NCI-H1417 (cell line): ENCODE results near the gene RAB4A.
A peak's percentile ranks its signal among the peaks of the same experiment; 100 is the strongest.

Experiments
- DNase-seq, 3 experiments: peaks; one replicate each; lab custom pipeline; 2025; lab: John Stamatoyannopoulos, UW

Gene RAB4A, protein sequence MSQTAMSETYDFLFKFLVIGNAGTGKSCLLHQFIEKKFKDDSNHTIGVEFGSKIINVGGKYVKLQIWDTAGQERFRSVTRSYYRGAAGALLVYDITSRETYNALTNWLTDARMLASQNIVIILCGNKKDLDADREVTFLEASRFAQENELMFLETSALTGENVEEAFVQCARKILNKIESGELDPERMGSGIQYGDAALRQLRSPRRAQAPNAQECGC

DNA sequence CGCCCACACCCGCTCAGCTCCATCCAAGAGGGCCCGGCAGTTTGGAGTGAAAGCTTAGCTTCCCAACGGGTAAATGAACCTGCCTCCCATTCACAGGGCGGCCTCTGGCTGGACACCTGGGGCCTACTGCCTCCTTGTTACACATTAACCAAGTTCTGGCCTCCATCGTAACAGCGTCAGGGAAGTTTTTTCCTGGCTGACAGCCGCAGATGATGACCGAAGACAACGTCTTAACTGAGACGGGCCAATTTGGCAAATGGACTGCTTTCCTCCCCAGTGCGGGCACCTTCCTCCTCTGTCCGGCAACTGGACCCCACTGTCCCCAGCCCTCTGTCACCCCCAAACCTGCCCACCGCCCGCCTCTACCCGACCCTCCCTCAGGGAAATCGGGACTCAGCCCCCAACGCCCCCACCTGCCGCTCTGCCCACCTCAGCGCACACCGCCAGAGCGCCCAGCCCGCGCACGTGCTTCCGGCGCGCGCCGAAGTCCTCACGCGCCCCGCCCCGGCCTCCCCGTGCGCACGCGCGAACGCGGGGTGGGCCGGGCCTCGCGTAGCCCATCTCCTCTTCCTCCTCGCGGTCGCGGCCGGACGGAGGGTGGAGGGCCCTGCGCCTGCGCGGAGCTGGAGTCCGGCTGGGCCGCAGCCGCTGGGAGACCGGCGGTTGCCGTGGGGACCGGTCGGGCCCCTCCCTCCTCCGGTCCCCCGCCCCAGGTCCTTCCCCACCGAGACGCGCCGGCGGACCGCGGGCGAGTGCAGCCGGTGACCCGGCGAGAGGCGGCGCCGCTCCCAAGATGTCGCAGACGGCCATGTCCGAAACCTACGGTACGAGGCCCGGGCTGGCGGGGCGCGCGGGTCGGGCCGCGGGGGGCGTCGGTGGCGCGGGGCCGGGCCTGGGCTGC is at the start of gene RAB4A:
RAB4A (plus strand) TSS at position 565 of the 901 bp plus-strand sequence; CDS start at position 794, 229 bp downstream.
- DNase-seq = peak; percentile 66 to 97 (median 96)

DNA sequence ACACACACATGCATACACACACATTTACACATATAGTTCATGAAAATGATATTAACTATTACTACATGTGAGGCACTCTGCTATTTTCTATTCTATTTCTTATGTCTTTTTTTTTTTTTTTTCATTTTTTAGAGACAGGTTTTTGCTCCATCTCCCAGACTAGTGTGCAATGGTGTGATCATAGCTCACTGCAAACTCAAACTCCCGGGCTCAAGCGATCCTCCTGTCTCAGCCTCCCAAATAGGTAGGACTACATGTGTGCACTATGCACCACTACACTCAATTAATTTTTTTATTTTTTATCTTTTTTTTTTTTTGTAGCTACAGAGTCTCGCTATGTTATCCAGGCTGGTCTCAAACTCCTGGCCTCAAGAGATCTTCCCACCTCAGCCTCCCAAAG is 48.8 kb upstream of the RAB4A start:
- no peak for DNase-seq

DNA sequence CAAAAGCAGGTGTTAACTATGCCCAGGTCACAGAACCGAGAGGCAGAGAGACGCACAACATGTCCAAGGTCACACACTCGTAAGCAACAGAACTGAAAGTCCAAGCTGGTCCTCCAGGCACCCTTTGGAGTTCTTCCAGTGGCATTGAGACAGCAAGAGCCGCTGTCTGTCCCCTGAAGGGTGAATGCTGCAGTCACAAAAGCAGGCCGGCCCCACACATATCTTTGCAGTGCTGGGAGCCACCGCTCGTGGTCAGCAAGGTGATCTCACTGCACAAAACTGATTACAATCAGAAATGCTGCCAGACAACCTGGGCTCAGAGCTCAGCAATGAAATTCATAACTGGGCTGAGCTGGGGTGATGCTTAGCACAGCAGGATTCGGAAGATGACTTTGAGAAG is 47.4 kb upstream of the RAB4A start:
- no peak for DNase-seq

DNA sequence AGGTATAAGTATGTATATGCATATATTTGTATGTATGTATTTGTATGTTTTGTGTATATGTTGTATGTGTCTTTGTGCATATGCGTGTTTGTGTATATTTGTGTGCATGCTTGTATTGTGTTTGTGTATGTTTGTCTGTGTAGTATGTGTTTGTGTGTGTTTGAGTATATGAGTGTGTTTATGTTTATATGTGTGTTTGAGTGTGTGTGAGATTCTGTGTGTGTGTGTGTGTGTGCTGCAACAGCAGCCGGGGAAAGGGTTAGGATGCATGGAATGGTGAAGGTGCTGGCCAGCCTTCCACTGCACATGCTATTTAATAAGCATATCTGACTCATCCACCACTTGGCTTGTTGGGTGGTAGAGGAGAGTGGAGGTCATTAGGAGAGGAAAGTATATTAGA is 46.6 kb upstream of the RAB4A start:
- no peak for DNase-seq

DNA sequence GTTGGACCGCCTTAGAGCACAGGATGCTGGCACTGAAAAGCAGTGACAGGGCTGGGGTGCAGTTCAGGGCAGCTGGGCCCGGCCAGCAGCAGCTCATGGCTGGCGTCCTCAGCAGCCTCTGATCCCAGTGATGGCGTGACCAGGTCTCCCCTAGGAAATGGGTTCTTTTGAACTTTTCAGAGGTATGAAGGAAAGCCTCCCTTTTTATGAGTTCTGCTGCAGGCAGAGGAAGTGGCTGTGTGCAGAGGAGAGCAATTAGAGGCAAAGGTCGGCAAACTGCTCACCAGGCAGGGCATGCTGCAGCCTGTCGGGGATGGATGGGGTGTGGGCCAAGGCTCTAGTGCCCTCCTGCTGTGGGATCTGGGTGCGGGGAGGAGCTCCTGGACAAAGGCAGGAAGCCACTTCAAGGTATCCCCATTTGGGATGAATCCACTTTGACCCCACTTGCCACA is 45.6 kb upstream of the RAB4A start:
- DNase-seq = peak in 2 of 3 experiments; percentile 56 to 75

DNA sequence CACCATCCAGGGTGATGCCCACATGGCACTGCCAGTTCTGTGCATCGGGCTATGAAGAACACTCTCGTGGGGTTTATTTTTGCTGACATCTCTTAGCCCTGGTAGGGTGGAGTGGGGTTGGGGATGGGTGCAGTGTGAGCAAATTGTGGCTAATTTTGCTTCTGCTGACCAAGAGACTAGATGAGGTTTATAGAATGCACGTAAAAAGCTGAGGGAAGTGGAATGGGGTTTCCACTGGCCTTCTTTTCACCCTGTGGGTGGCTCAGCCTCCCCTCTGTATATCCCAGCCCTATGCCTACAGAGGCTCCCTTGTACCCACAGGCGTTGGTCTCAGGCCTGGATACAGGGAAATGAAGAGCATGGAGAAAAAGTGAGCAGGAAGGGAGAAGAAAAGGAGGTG is 44.1 kb upstream of the RAB4A start:
- no peak for DNase-seq

DNA sequence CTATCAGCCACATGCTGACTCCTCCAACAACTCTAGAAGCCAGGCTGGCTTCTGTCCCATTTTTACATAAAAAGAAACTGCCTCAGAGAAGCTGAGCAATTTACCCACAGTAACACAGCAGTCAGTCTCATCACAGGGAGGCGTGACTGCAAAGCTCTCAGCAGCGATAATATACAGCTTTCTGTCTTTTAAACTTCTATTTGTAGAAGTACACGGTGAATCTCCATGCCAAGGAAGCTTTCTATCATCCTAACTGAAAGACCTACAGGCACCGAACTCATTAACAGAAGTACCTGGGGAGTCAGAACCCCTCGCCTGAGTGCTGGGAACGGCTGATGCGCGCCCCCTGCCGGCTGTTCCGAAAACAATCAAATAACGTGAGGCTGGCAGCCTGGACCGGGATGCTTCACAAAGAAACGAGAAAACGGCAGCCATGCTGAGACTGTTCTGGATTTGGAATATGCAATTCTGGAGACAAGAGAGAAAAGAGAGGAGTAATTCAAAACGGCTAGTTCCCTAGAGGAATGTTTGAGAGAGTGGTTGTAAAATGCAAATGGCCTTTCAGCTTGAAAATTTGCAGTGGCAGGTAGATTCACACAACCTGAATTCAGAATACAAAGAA is 43.5 kb upstream of the RAB4A start:
- peak; percentile 74 to 89 (median 80) for DNase-seq

DNA sequence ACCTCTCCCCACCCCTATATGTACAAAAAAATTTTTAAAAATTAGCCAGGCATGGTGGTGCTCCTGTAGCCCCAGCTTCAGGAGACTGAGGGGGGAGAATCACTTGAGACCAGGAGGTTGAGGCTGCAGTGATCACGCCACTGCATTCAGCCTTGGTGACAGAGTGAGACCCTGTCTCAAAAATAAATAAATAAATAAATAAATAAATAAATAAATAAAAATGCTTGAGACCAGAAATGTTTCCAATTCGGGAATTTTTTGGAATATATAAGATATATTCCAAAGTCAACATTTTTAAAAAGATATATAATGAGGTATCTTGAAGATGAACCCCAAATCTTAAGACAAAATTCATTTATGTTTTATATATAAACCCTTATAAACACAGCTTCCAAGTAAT is 42.4 kb upstream of the RAB4A start:
- no peak for DNase-seq

DNA sequence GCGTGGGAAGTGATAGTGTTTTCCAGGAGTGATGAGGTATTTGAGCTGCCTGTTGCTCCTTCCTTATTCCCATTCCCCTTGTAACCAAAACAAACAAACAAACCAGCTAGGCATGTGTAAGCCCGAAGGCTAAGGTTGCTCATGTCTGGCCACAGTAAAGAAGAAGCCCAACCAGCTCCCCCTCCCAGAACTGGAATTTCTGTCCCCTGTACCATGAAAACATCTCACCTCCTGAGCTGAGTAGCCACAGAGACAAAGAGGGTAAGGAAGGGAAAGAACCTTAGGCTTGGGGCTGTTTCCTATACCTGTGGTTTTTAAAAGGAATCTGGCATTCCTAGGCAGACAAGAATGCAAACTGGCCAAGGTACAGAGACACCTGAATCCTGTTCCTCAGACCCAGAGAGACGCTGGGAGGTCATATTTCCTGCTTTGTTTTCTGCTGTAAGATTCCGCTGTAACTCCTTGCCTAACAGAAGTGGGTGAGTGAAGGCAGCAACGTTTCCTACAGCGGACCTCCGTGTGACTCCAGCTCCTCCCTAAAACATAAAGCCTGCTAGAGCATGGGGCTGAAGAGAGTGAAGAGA is 41.7 kb upstream of the RAB4A start:
- peak in 1 of 3 experiments; percentile 36 for DNase-seq

DNA sequence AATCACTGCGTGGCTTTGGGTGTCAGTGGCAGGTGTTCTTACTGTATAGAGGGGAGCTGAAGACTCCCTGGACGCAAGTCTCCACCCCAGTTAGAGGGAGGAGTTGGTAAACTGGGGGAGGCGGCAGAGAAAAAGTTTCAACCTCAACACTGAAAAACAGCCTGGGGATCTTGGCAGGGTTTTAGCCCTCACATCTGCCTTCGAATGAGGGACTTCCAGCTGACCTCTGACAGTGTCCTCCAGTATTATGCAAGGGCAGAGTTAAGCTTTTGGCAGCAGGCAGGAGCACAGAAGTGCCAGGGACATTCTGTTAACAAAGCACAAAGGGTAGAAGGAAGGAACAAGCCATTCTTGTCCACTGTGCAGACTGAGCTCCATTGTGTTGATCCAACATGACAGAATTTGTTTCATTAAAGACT is 41.2 kb upstream of the RAB4A start:
- peak in 1 of 3 experiments; percentile 39 for DNase-seq

DNA sequence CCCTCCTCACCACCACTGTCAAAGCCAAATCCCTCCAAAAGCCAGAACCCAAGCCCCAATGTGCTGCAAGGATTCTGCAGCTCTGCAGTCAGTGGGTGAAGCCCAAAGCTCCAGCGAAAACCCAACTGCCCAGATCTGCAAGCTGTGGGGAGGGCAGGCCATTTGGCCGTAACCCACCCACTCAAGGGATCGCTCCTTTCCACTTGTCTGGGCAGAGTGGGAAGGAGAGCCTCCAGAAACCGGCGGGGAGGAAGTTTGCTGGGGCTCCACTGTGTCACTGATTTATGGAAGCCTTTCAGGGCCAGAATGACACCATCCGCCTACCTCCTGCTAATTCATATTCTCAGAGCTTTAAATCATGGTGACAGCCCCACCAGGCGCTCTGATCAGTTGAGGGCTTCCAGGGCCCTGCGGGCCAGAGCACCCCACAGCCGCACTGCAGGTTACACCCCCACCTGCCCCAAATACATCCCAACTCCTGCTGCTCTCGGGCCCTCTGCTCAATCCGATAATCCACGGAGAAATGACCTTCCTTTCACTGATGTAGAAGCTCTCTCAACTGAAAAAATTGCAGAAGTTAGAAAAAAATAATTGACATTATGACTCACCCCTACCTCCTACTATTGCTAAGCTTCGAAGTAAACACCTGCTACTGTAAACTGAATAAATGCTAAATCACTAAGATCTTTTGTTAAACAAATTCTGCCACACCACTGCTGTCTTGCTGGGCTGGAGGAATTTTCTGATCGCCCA is 40.6 kb upstream of the RAB4A start:
- peak in 2 of 3 experiments; percentile 69 to 85 for DNase-seq

DNA sequence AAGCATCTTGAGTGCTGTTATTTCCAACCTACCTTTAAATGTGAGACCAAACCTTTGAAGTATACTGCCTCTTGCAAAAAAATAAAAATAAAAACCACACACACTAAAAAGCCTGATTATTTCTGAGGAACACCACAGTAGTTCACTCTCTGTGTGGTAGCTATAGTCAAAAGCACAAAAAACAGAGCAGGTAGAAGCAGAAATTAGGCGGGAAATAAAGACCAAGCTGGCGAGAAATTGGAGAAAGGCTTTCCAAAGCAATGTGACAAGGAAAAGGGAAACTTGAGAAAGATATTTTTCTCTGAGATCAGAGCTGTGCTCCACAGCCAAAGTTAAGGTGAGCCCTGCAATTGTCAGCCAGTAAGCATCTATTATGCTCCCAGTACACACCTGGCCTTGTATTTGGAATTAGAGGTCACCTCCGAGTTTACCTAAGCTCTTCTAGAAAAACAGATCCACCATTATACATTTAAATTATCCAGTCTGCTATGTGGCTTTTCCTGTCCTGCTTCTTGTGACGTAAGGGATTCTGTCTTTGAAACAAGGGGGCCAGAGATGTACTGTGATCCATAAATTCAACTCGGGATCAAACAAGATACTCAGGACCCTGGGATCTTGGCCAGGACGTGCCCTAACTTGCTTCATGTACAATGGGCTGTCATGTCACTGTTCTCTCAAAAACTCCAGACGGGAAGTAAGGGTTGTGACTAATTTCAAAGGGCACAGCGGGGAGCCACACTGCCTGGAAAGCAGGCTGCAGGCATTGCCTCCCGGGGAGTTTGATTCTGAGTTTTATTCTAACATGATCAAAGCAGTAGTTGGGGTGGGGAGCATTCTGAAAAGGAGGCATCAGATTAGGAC is 39.8 kb upstream of the RAB4A start:
- peak in 2 of 3 experiments; percentile 73 to 90 for DNase-seq

DNA sequence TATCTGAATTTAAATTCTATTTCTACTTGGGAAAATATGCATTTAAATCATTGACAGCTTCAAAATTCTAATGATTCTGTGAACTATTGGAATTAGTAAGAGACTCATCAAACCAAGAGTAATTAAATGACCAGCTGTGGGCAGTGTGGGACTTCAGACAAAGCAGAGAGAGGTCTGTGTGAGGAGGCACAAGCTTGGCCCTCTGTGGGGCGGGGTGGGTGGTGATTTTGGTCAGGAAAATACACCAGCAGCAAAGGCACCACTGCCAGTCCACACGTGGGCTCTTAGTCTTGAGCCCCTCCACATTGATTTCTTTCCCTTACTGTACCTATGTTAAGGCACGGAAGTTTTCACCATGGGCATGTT is 39.2 kb upstream of the RAB4A start:
- no peak for DNase-seq

DNA sequence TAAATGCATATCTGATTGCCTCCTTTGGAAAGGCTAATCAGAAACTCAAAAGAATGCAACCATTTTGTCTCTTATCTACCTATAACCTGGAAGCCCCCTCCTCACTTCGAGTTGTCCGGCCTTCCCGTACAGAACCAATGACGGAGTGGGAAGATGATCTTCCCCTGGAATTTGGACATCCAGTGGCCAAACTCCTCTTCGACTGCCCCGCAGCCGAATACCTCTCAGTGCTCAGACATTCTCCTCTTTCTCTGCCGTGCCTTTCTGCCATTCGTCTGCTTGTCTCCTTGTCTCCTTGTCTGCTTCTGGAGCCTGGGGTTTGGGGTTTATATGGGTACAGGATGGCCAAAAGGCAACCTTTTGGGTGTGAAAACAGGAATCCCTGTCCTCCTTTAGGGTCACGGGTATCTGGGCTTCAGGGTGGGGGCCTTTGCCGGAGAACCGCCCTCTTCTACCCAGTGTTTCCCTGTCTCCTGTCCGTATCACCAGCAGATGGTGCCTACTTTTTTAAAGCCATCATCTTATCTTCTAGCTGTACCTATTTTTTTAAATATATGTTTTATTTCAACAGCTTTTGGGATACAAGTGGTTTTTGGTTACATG is 35.9 kb upstream of the RAB4A start:
- no peak for DNase-seq

DNA sequence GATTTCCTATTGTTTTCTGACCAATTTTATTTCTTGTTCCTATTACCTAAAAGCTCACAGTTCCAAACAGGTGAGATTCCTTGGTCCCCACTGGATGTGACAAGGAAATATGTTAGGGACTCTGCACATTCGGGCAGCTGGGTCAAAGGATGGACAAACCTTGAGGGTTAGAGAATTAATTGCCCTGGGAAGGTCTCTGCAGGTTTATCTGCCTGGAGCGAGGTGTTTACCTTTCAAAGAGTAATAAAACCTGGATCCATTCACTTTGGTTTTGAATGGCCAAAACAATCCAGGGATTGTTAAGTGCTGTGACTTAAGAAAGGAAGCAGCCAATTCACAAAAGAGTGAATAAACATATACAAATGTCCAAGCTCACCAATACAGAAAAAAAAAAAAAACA is 33.6 kb upstream of the RAB4A start:
- DNase-seq = peak in 2 of 3 experiments; percentile 45 to 76

DNA sequence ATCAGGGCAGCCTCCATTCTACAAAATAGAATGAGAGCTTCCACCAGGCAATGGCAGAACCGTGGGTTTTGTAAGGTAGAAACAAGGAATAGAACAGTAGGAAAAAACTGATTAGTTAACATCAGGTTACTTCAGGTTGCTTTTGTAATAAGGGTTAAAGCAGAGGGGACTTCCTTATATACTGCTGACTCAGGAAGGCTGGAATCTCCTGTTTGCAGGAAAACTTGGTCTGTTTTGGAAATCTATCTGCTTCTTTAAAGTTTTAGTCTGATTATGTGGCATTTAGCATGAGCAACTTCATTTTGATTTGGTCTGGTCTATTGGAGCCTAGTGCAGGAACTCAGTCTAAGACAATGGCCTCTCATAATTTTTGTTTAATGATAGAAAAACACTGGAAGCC is 32.7 kb upstream of the RAB4A start:
- no peak for DNase-seq

DNA sequence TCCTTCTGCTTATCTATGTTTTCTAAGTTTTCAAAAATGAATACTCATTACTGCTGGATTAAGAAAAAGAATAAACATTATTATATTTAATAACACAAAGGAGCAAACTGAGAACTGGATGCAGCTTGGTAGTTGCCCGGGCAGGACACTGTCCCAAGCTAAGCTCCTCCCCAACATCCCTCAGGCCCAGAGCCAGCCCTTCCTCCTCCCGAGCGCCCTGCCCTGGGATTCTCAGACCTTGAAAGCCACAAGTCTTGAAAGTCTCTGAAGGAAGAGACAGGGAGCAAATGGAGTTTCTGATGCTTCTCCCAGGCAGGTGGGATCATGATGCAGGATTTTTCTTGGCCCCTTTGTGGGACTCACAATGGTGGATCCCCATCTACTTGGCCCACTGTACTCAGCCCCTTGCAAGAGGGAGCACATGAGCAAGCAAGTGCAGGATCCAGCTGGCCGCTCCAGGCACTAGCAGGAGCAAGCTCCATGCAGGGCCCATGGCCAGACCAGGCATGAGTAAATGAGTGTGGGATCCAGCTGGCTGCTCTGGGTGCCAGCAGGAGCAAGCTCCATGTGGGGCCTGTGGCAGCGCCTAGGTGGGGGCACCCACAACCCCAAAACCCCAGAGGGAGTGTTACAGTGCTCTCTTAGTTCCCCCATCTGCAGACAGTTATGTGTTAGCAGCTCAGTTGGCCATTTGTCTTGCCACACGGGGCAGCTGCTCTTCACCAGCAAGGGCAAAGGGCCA is 32.1 kb upstream of the RAB4A start:
- no peak for DNase-seq

DNA sequence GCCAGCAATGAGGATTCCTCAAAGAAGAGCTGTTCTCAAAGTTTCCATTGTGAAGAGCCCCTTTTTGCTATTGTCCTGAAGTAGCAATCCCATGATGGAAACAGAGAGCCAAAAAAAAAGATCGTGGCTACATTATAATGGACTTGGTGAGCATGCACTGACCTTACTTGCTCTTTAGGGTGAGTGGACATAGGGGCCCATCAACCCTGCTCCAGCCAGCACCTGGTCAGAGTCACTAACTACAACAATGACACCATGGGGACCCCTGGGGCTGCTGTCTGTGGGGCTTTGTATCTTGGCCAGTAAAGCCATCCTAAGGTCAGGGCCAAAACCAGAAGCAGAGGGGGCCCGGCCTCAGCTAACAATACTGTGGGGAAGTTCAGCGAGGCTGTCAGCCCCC is 30.4 kb upstream of the RAB4A start:
- DNase-seq = no peak

DNA sequence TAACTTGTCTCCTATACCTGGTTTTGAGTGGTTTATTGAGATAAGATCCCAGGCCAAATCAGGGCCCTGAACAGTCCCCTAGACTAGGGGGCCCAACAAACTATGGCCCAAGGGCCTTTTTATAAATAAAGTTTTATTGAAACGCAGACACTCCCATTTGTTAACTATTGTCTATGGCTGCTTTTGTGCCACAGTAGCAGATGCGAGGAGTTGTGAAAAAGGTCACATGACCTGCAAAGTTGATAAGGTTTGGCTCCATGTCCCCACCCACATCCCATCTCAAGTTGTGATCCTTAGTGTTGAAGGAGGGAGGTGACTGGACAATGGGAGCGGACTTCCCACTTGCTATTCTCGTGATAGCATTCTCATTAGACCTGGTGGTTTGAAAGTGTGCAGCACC is 29.5 kb upstream of the RAB4A start:
- DNase-seq = no peak

DNA sequence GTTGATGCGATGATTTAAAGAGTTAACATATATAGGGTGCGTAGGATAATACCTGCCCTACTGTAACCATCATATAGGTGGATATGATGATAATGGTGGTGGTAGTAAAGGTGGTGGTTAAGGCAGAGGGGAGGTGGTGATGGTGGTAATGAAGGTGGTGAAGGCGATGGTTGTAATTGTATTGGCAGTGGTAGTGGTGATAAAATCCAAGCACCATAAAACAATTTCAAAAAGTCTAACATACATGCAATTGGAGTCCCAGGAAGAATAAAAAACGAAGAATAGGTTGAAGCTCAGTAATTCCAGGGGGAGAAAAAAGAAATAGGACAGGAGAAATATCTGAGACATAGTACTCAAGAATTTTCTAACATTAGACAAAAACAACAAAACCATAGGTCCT is 27.3 kb upstream of the RAB4A start:
- no peak for DNase-seq
